Large intestine (tissue), 3 donors: ENCODE results near the gene OR8G1. TPM values are rescaled to one million over a fixed set of nuclear protein-coding genes. Genes with fewer than 3 reads are reported as not detected.

Experiments used
- DNase-seq, 2 donors: peaks; one replicate each; pipeline versions ENCODE4 v3.0.0 to v3.0.0-alpha.2; 2013
- H3K27ac ChIP-seq: one replicate; pipeline ENCODE4 v1.5.1; 2013; ENCODE audit warnings: low read length
- H3K27me3 ChIP-seq: 2 replicates; pipeline ENCODE4 v1.6.1; 2013; ENCODE audit warnings: low read length; ENCODE audit not compliant: control insufficient read depth, insufficient read depth
- H3K36me3 ChIP-seq: 2 replicates; pipeline ENCODE4 v1.6.1; 2013; ENCODE audit warnings: low read length; ENCODE audit not compliant: control insufficient read depth, insufficient read depth
- H3K4me1 ChIP-seq: one replicate; pipeline ENCODE4 v1.6.1; 2013; ENCODE audit warnings: low read length; ENCODE audit not compliant: control insufficient read depth, insufficient read depth
- H3K4me3 ChIP-seq: one replicate; pipeline ENCODE4 v1.5.1; 2013; ENCODE audit warnings: low read length
- H3K9me3 ChIP-seq: one replicate; pipeline ENCODE4 v1.6.1; 2013; ENCODE audit warnings: mild to moderate bottlenecking, low read depth, low read length, moderate library complexity; ENCODE audit not compliant: control insufficient read depth
- WGBS: methylation state at CpG from one replicate; pipeline ENCODE4 v1.1.5; 2013; ENCODE audit warnings: low lambda C conversion rate; ENCODE audit not compliant: insufficient coverage; 5-methylcytosine and 5-hydroxymethylcytosine counted together
- polyA plus RNA-seq: library from polyadenylated mRNA; unstranded; fragments of 120-200 nt; gene quantifications from one replicate; pipeline ENCODE4 v1.2.1, GENCODE V29; 2013

OR8G1 gene
- polyA plus RNA-seq, 1 donor: not detected

- WGBS: 67% methylated on average over 1 of the region's 3 CpGs
- Histone ChIP-seq H3K36me3 (no peaks in the 10 kb centered on the region), H3K9me3 (no peaks in the 10 kb centered on the region), H3K27ac (no peak overlapping the region), H3K4me1 (no peaks in the 10 kb centered on the region), H3K27me3 (no peaks in the 10 kb centered on the region), H3K4me3 (no peak overlapping the region)
- no peak for DNase-seq
These were observed 44.9 kb downstream of the OR8G1 start for GRCh38 chr11:124285610-124286344.

- H3K27ac ChIP-seq: no peak overlapping the region
- H3K4me1 ChIP-seq: no peaks in the 10 kb centered on the region
- WGBS: 80% methylated on average over 1 of the region's 1 CpG
- DNase-seq: no peak
- H3K9me3 ChIP-seq: no peaks in the 10 kb centered on the region
- H3K27me3 ChIP-seq: no peaks in the 10 kb centered on the region
- no peaks in the 10 kb centered on the region for H3K36me3 ChIP-seq
- H3K4me3 ChIP-seq: no peak overlapping the region
These were observed 53.8 kb downstream of the OR8G1 start for GRCh38 chr11:124294687-124295086.

- H3K36me3 ChIP-seq: no peaks in the 10 kb centered on the region
- no peaks in the 10 kb centered on the region for H3K9me3 ChIP-seq
- DNase-seq: no peak
- H3K27ac ChIP-seq: no peak overlapping the region
- H3K4me1 ChIP-seq: no peaks in the 10 kb centered on the region
- no peak overlapping the region for H3K4me3 ChIP-seq
- no peaks in the 10 kb centered on the region for H3K27me3 ChIP-seq
These were observed 55.1 kb downstream of the OR8G1 start for GRCh38 chr11:124296016-124296415.

DNA sequence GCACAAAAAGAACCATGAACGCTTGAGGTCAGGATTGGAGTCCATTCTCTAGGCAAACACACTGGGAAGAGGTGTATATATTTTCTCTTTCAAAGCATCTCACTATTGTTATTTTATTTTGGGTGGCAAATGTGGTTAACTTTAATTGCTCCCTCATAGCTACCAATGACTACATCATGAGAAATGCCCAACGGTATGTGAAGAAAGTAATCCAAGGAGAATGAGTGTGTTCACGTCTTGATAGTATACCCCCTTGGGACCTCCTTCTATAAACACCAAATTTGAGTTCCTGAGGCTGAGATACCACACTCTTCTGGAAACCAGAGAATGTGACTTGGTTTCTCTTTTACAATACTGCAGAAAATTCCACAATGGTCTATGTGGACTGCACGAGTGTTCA lies 57.0 kb downstream of the OR8G1 start:
- Histone ChIP-seq H3K36me3 (no peaks in the 10 kb centered on the region), H3K4me3 (no peak overlapping the region), H3K27ac (no peak overlapping the region), H3K27me3 (no peaks in the 10 kb centered on the region), H3K4me1 (no peaks in the 10 kb centered on the region), H3K9me3 (no peaks in the 10 kb centered on the region)
- no peak for DNase-seq
- 100% methylated on average over 1 of the region's 4 CpGs for WGBS

- no peaks in the 10 kb centered on the region for H3K9me3 ChIP-seq
- H3K27ac ChIP-seq: no peak overlapping the region
- no peaks in the 10 kb centered on the region for H3K27me3 ChIP-seq
- no peaks in the 10 kb centered on the region for H3K4me1 ChIP-seq
- no peaks in the 10 kb centered on the region for H3K36me3 ChIP-seq
- DNase-seq: no peak
- WGBS: 17% methylated on average over 1 of the region's 3 CpGs
- no peak overlapping the region for H3K4me3 ChIP-seq
These were observed 60.7 kb downstream of the OR8G1 start for GRCh38 chr11:124301548-124301947.

- no peak overlapping the region for H3K4me3 ChIP-seq
- H3K9me3 ChIP-seq: no peaks in the 10 kb centered on the region
- no peak for DNase-seq
- H3K27ac ChIP-seq: no peak overlapping the region
- peaks cover 3% of the 10 kb centered on the region for H3K4me1 ChIP-seq
- WGBS: no CpG with 5 or more reads among the region's 3 CpGs
- no peaks in the 10 kb centered on the region for H3K27me3 ChIP-seq
- H3K36me3 ChIP-seq: no peaks in the 10 kb centered on the region
These were observed 61.6 kb downstream of the OR8G1 start for GRCh38 chr11:124302347-124303125.

Other genes starting within 250 kb of the OR8G1 start
- not detected for gene OR10G6, start 245.9 kb upstream of the OR8G1 start, polyA plus RNA-seq
- not detected for gene OR10G4, start 228.1 kb upstream of the OR8G1 start, polyA plus RNA-seq
- not detected for gene OR10G9, start 218.1 kb upstream of the OR8G1 start, polyA plus RNA-seq
- gene OR10G8, start 214.3 kb upstream of the OR8G1 start, polyA plus RNA-seq: not detected
- gene OR10G7, start 199.8 kb upstream of the OR8G1 start, polyA plus RNA-seq: not detected
- gene VWA5A, start 125.6 kb upstream of the OR8G1 start, polyA plus RNA-seq: 24.6 TPM
- not detected for gene OR10D3, start 57.8 kb upstream of the OR8G1 start, polyA plus RNA-seq
- gene OR8G5, start 15.3 kb downstream of the OR8G1 start, polyA plus RNA-seq: not detected
- under 0.01 TPM for gene OR8D1, start 72.9 kb downstream of the OR8G1 start, polyA plus RNA-seq
- not detected for gene OR8D2, start 79.1 kb downstream of the OR8G1 start, polyA plus RNA-seq
- gene OR8B2, start 143.4 kb downstream of the OR8G1 start, polyA plus RNA-seq: not detected
- not detected for gene OR8B3, start 157.9 kb downstream of the OR8G1 start, polyA plus RNA-seq
- not detected for gene OR8B4, start 183.8 kb downstream of the OR8G1 start, polyA plus RNA-seq
- gene OR8B8, start 204.6 kb downstream of the OR8G1 start, polyA plus RNA-seq: not detected